Lower leg skin (tissue), 4 donors: Measurements from ENCODE around the gene ZNF511. TPM values are rescaled to one million over a fixed set of nuclear protein-coding genes. Genes with fewer than 3 reads are reported as not detected.

Experiments used
- DNase-seq, 2 donors: peaks; one replicate each; pipeline ENCODE4 v3.0.0-alpha.2; 2019; ENCODE audit warnings: low spot score in 2 of 2
- H3K4me3 ChIP-seq: fragments of 200-600 bp; sonication (generic); 2 replicates; pipeline ENCODE4 v1.5.1; 2017; ENCODE audit warnings: mild to moderate bottlenecking, low read depth; ENCODE audit not compliant: poor library complexity, severe bottlenecking
- CTCF ChIP-seq, 3 donors: fragments of 450-650 bp; IDR thresholded peaks; one replicate each; pipeline ENCODE4 v1.5.1; 2016; ENCODE audit warnings: antibody characterized with exemption in 3 of 3, mild to moderate bottlenecking in 3 of 3, moderate library complexity in 2 of 3
- POLR2A ChIP-seq, 2 donors: fragments of 450-650 bp; IDR thresholded peaks; one replicate each; pipeline ENCODE4 v1.6.1; 2016 to 2017; ENCODE audit warnings: antibody characterized with exemption in 2 of 2, mild to moderate bottlenecking in 1 of 2, moderate library complexity in 1 of 2
- WGBS, 2 donors: methylation state at CpG; one replicate each; pipeline ENCODE4 v1.1.5; 2018; 5-methylcytosine and 5-hydroxymethylcytosine counted together
- intact Hi-C: fragments of 100-400 bp; cut with DNase I; formaldehyde crosslinking; loops from one replicate; pipeline ENCODE4 v1.15.0; 2023; ENCODE audit warnings: low total_unique reads
- total RNA-seq, 4 donors: library from RNA; depleted of rRNA; stranded (reverse); fragments of >200 nt; gene quantifications; one replicate each; pipeline ENCODE4 v1.1.0, GENCODE V29; 2016

The ZNF511 gene
- total RNA-seq, 4 donors from 2014 or later: 15.8 to 30.3 (median 22.0) TPM

- no peak overlapping the region for H3K4me3 ChIP-seq
- TF ChIP-seq POLR2A (IDR thresholded peaks at IDR 0.05) (no peak), CTCF (IDR thresholded peaks at IDR 0.05) (no peak)
- no peak for DNase-seq
- intact Hi-C loops: no loop called here
- 77 to 82% methylated on average over 24 of the region's 24 CpGs for WGBS, 2 donors
These were observed 29.1 kb upstream of the ZNF511 start for GRCh38 chr10:133279326-133280226.

- WGBS, 2 donors: 79 to 90% methylated on average over 9 of the region's 10 CpGs
- TF ChIP-seq POLR2A (IDR thresholded peaks at IDR 0.05) (no peak), CTCF (IDR thresholded peaks at IDR 0.05) (no peak)
- intact Hi-C loops: no loop called here
- H3K4me3 ChIP-seq: no peak overlapping the region
- DNase-seq: no peak
These were observed 28.2 kb upstream of the ZNF511 start for GRCh38 chr10:133280391-133281059.

GRCh38 chr10:133281084-133281483, 27.6 kb upstream of the ZNF511 start:
- no peak for TF ChIP-seq POLR2A (IDR thresholded peaks at IDR 0.05)
- no peak for TF ChIP-seq CTCF (IDR thresholded peaks at IDR 0.05)
- H3K4me3 ChIP-seq: no peak overlapping the region
- DNase-seq: no peak
- WGBS, 2 donors: 91 to 93% methylated on average over 14 to 15 of the region's 15 CpGs
- intact Hi-C loops: no loop called here

DNA sequence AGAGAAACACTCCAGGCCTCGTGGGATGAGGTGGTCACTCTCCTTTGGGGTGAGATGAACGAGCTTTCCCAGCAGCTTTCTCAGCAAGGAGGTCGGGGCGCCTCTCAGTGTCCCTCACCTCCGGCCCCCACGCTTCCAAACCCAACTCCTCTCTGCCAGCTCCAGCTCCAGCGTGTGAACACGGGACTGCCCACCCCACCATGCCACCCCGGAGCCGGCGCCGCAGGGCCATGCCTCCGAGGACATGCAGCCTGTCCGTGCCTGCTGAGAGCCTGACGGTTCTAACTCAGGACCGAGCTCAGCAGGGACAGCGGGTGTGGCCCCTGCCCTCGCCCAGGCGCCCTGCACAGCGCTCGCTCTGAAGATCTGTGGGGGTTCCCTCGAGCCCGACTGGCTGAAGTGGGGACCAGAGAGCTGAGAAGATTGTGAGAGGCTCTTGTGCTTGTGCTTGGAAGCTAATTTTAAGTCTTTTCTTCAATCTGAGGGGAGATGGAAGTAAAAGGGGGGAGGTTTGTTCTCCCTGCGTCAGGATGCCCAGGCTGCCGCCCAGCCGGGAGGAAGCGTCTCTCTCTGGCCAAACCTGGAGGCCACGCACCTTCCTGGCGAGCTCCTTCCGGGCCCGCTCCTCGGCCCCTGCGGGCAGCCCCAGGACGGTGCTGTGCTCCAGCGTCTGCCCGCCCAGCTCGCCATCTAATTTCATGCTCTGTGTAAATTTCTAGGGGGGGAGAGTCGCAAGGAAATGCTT, 26.9 kb upstream of the ZNF511 start:
- intact Hi-C loops: no loop called here
- TF ChIP-seq CTCF (IDR thresholded peaks at IDR 0.05): no peak
- no peak for TF ChIP-seq POLR2A (IDR thresholded peaks at IDR 0.05)
- no peak for DNase-seq
- WGBS, 2 donors: 89 to 90% methylated on average over 37 to 38 of the region's 38 CpGs
- no peak overlapping the region for H3K4me3 ChIP-seq

GRCh38 chr10:133282846-133283390, 25.8 kb upstream of the ZNF511 start:
- intact Hi-C loops: no loop called here
- WGBS, 2 donors: 93 to 97% methylated on average over 21 to 24 of the region's 24 CpGs

More at GRCh38 chr10:133282846-133283390, 25.8 kb upstream of the ZNF511 start:
- no peak for DNase-seq
- no peak for TF ChIP-seq CTCF (IDR thresholded peaks at IDR 0.05)
- no peak for TF ChIP-seq POLR2A (IDR thresholded peaks at IDR 0.05)
- H3K4me3 ChIP-seq: no peak overlapping the region
